PC-3 (cell line): Measurements from ENCODE around the gene CNST. TPM values are rescaled to one million over a fixed set of nuclear protein-coding genes. Genes with fewer than 3 reads are reported as not detected.

ENCODE experiments used
- ATAC-seq: fragments of 200-7000 bp; cut with Tn5 transposase; 2 replicates; pipeline ENCODE4 v1.9.1; 2020; ENCODE audit warnings: mild to moderate bottlenecking, moderate library complexity
- BruUV-seq: library from RNA; stranded (reverse); fragments of 400-500 nt; replicated peaks from 2 replicates; lab custom pipeline; 2021; lab: Mats Ljungman, UMichigan
- CTCF ChIA-PET: fragments of 300-600 bp; sonication (Branson Sonifier 250); formaldehyde crosslinking; loops from one replicate; lab custom pipeline; 2022; ENCODE audit warnings: antibody characterized with exemption; lab: Charles Lee
- POLR2A ChIA-PET: fragments of 300-600 bp; sonication (Branson Sonifier 250); formaldehyde crosslinking; loops from one replicate; lab custom pipeline; 2022; ENCODE audit warnings: antibody characterized with exemption; ENCODE audit not compliant: unreplicated experiment; lab: Charles Lee
- DNase-seq: peaks from one replicate; pipeline ENCODE4 v3.0.0-alpha.2; 2015
- H2AFZ ChIP-seq: fragments of 300-600 bp; sonication (generic); 2 replicates; pipeline ENCODE4 v1.6.0; 2016; ENCODE audit warnings: antibody characterized with exemption, low read length
- H3F3A ChIP-seq: fragments of 300-600 bp; sonication (generic); one replicate; pipeline ENCODE4 v1.6.0; 2017; ENCODE audit warnings: antibody characterized with exemption, low read length, control low read depth, mild to moderate bottlenecking; ENCODE audit not compliant: unreplicated experiment
- H3K27ac ChIP-seq: fragments of 300-600 bp; sonication (generic); 2 replicates; pipeline ENCODE4 v1.5.1; 2016; ENCODE audit warnings: mild to moderate bottlenecking, low read length
- H3K27me3 ChIP-seq: fragments of 300-600 bp; sonication (generic); 2 replicates; pipeline ENCODE4 v1.6.1; 2016; ENCODE audit warnings: low read length, mixed read lengths
- H3K36me3 ChIP-seq: fragments of 300-600 bp; sonication (generic); 2 replicates; pipeline ENCODE4 v1.6.1; 2016; ENCODE audit warnings: low read depth, mixed run types, low read length, mixed read lengths
- H3K4me1 ChIP-seq: fragments of 300-600 bp; sonication (generic); 2 replicates; pipeline ENCODE4 v1.5.1; 2016; ENCODE audit warnings: low read length; ENCODE audit not compliant: insufficient read depth
- H3K4me2 ChIP-seq: fragments of 300-600 bp; sonication (generic); 2 replicates; pipeline ENCODE4 v1.6.0; 2016; ENCODE audit warnings: low read length
- H3K4me3 ChIP-seq: fragments of 300-600 bp; sonication (generic); 2 replicates; pipeline ENCODE4 v1.5.1; 2016; ENCODE audit warnings: mild to moderate bottlenecking, low read length, mixed read lengths
- H3K79me2 ChIP-seq: fragments of 300-600 bp; sonication (generic); 2 replicates; pipeline ENCODE4 v1.6.1; 2017; ENCODE audit warnings: low read length, mixed read lengths
- H3K9ac ChIP-seq: fragments of 300-600 bp; sonication (generic); 2 replicates; pipeline ENCODE4 v1.6.0; 2016; ENCODE audit warnings: mild to moderate bottlenecking, low read length
- H3K9me2 ChIP-seq: fragments of 300-600 bp; sonication (generic); replicated peaks from 2 replicates; pipeline ENCODE4 v1.6.1; 2016; ENCODE audit warnings: mixed run types, low read length, mixed read lengths
- H3K9me3 ChIP-seq: fragments of 300-600 bp; sonication (generic); 2 replicates; pipeline ENCODE4 v1.6.1; 2016; ENCODE audit warnings: low read length, mixed read lengths
- H4K20me1 ChIP-seq: fragments of 300-600 bp; sonication (generic); 2 replicates; pipeline ENCODE4 v1.6.1; 2016; ENCODE audit warnings: low read length, mixed read lengths
- CTCF ChIP-seq: fragments of 300-600 bp; sonication (generic); conservative IDR thresholded peaks from 2 replicates; pipeline ENCODE4 v1.5.1; 2017; ENCODE audit warnings: antibody characterized with exemption, low read depth, mild to moderate bottlenecking, low read length
- EZH2 ChIP-seq: fragments of 300-600 bp; sonication (generic); IDR thresholded peaks from one replicate; pipeline ENCODE4 v1.6.1; 2017; ENCODE audit warnings: antibody characterized with exemption, mild to moderate bottlenecking, low read length; ENCODE audit not compliant: unreplicated experiment
- EZH2phosphoT487 ChIP-seq: fragments of 300-600 bp; sonication (generic); IDR thresholded peaks from 2 replicates; pipeline ENCODE4 v1.6.1; 2018; ENCODE audit warnings: mild to moderate bottlenecking, antibody characterized with exemption, low read length, borderline replicate concordance
- intact Hi-C: fragments of 100-400 bp; cut with micrococcal nuclease; formaldehyde crosslinking; loops from 2 replicates; pipeline ENCODE4 v1.9.0; 2023
- total RNA-seq: library from RNA; depleted of rRNA; stranded (reverse); fragments of >200 nt; gene quantifications from 2 replicates; pipeline ENCODE4 v1.2.3, GENCODE V29; 2014

CNST gene
- total RNA-seq, 1 experiment from 2014 or later = 13.5 TPM

GRCh38 chr1:246582301-246583055 is 16.2 kb downstream of the CNST start:
- Histone ChIP-seq H3K36me3 (peaks cover 3% of the 10 kb centered on the region; the same call in 1 of the 2 replicates), H3K9me3 (no peaks in the 10 kb centered on the region), H3K4me1 (peaks cover 13% of the 10 kb centered on the region), H3F3A (no peaks in the 10 kb centered on the region), H3K9ac (no peak overlapping the region), H3K4me2 (no peak overlapping the region), H3K79me2 (peaks cover 24% of the 10 kb centered on the region), H3K4me3 (no peak overlapping the region), H3K27ac (no peak overlapping the region), H3K27me3 (no peaks in the 10 kb centered on the region), H4K20me1 (no peaks in the 10 kb centered on the region), H3K9me2 (no peaks in the 10 kb centered on the region), H2AFZ (no peak overlapping the region)
- DNase-seq = no peak
- ChIA-PET CTCF (no interaction called here), POLR2A (interaction anchor here (0.5 kb wide), 1 partner anchor 13 kb away, joined by 5 read pairs; no protein-coding TSS in a partner anchor)
- TF ChIP-seq CTCF (no peak), EZH2 (no peak), EZH2phosphoT487 (no peak)
- peak; percentile 18; the same call in 1 of the 2 replicates for ATAC-seq
- no TSS peak for BruUV-seq
- intact Hi-C loops = no loop called here

DNA sequence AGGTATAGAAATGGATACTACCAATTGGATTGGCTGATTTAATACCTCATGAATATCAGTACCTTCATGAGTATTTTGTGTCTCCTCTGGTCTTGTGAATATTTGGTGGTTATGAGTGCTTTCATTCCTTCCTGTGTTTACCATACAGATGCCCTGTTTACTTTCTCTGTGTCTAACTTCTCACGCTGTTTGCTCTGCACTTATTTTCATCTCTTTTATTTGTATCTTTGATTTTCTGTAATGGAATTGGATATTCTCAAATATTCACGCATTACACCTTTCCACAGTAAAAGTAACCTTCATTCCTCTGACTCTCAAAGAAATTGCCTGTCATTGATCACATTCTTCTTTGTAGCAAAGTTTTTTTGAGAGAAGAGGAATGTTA is 16.8 kb downstream of the CNST start:
- TF ChIP-seq EZH2 = no peak
- TF ChIP-seq EZH2phosphoT487 = no peak
- BruUV-seq = no TSS peak
- Histone ChIP-seq H3K9ac (no peak overlapping the region), H3K4me2 (no peak overlapping the region), H3K4me1 (peaks cover 19% of the 10 kb centered on the region), H3K27me3 (no peaks in the 10 kb centered on the region), H3K9me3 (no peaks in the 10 kb centered on the region), H3K27ac (no peak overlapping the region), H3K79me2 (peaks cover 24% of the 10 kb centered on the region), H3K36me3 (peaks cover 3% of the 10 kb centered on the region; the same call in 1 of the 2 replicates), H3K9me2 (no peaks in the 10 kb centered on the region), H3F3A (no peaks in the 10 kb centered on the region), H3K4me3 (no peak overlapping the region), H2AFZ (no peak overlapping the region), H4K20me1 (no peaks in the 10 kb centered on the region)
- no peak for DNase-seq
- peak; percentile 58 for ATAC-seq
- POLR2A ChIA-PET = interaction anchor here (0.7 kb wide), 1 partner anchor 29 kb away, joined by 4 read pairs; no protein-coding TSS in a partner anchor
- intact Hi-C loops = no loop called here
- CTCF ChIA-PET = no interaction called here

DNA sequence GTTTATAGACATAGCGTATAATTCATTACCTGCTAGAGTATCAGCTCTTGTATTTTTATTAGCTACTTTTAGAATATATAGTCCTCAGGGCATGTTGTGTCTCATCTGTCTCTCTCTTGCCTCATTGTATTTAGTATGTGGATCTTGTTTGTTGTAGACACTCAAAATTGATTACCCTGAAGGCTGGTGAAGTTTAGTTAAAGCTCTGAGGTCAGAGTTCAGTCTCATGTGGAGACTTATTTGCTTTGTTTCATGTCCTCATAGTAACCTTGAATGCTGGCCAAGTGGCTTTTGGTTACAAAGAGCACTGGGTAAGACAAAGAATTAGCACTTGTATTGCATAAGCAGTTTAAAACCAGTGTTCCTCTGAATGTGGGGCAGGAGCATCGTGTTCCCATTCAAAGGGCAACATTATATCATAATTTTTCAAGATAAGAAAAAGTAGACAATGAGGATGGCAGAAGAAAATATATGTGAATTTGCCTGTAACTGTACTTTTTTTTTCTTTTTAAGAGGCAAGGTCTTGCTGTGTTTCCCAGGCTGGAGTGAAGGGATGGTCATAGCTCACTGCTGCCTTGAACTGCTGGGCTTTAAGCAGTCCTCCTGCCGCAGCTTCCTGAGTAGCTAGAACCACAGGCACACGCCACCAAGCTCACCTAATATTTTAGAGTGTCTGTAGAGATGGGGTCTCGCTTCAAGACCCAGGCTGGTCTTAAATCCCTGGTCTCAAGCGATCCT is 17.4 kb downstream of the CNST start:
- H3K9me3 ChIP-seq = no peaks in the 10 kb centered on the region
- ChIA-PET POLR2A (interaction anchor here (0.7 kb wide), 1 partner anchor 29 kb away, joined by 4 read pairs; no protein-coding TSS in a partner anchor), CTCF (no interaction called here)
- ATAC-seq = peak; percentile 53
- H3K79me2 ChIP-seq = peaks cover 23% of the 10 kb centered on the region
- no peak overlapping the region for H3K9ac ChIP-seq
- intact Hi-C loops = no loop called here
- peaks cover 3% of the 10 kb centered on the region; the same call in 1 of the 2 replicates for H3K36me3 ChIP-seq
- H4K20me1 ChIP-seq = no peaks in the 10 kb centered on the region
- no peak for DNase-seq
- no TSS peak for BruUV-seq
- no peaks in the 10 kb centered on the region for H3K27me3 ChIP-seq
- H3K4me2 ChIP-seq = no peak overlapping the region
- H3K4me3 ChIP-seq = no peak overlapping the region
- no peak overlapping the region for H2AFZ ChIP-seq
- TF ChIP-seq EZH2phosphoT487 (no peak), EZH2 (no peak)
- no peaks in the 10 kb centered on the region for H3F3A ChIP-seq
- peaks cover 22% of the 10 kb centered on the region for H3K4me1 ChIP-seq
- H3K9me2 ChIP-seq = no peaks in the 10 kb centered on the region
- no peak overlapping the region for H3K27ac ChIP-seq
